AG10803 (cell line): ENCODE results near the gene AGO4.

Source experiments
- DNase-seq: peaks from one replicate; pipeline ENCODE4 v3.0.0; 2010; ENCODE audit warnings: low read depth
- H3K4me3 ChIP-seq: 2 replicates; pipeline ENCODE4 v1.5.1; 2011; ENCODE audit warnings: mild to moderate bottlenecking, low read length, control low read depth
- TF ChIP-seq, protein P1 (sequence below): conservative IDR thresholded peaks from 2 replicates; pipeline ENCODE4 v1.5.1; 2011; ENCODE audit warnings: mild to moderate bottlenecking, low read length, control low read depth, inconsistent platforms

Gene AGO4

DNA sequence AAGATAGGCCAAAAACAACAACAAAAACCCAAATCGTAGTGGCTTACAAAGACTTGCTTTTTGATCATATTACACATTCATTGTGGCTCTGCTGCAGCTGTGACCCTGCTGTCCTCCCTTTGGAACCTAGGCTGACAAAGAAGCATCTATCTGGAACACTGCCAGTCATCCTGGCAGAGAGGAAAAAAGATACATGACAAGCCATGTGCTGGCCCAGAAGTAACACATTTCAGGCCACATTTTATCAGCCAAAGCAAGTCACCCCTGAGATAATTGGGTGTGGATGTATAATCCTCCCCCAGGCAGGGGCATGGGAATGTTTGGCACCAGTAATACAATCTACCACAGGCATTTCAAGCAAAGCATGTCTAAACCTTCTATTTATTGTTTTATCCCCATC, 38.0 kb downstream of the AGO4 start:
- TF ChIP-seq, protein P1, sequence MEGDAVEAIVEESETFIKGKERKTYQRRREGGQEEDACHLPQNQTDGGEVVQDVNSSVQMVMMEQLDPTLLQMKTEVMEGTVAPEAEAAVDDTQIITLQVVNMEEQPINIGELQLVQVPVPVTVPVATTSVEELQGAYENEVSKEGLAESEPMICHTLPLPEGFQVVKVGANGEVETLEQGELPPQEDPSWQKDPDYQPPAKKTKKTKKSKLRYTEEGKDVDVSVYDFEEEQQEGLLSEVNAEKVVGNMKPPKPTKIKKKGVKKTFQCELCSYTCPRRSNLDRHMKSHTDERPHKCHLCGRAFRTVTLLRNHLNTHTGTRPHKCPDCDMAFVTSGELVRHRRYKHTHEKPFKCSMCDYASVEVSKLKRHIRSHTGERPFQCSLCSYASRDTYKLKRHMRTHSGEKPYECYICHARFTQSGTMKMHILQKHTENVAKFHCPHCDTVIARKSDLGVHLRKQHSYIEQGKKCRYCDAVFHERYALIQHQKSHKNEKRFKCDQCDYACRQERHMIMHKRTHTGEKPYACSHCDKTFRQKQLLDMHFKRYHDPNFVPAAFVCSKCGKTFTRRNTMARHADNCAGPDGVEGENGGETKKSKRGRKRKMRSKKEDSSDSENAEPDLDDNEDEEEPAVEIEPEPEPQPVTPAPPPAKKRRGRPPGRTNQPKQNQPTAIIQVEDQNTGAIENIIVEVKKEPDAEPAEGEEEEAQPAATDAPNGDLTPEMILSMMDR, result no peak
- no peak overlapping the region for H3K4me3 ChIP-seq
- peak; percentile 41 for DNase-seq

DNA sequence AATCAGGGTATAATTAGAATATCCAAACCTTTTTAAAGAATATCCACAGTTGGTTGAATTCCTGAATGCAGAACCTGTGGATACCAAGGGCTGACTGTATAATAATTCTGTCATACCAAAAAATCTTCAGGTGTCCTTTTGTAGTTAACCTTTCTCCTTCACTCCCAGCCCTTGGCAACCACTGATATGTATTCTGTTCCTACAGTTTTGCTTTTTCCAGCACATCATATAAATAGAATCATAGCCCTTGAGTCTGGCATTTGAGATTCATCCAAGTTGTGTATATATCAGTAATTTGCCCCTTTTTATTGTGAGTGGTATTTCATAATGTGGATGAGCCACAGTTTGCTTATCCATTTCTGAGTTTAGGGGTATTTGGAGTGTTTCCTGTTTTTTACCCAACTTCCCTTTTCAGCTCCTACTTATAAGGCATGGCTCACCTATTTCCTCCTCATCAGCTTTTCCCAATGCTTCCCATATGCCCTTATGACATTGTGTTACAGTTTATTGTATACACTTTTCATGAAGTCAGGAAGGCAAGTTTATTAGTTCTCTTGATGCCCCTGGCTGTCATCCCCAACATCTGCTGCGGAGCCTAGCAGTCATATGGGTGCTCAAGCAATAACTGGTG, 40.2 kb downstream of the AGO4 start:
- no peak overlapping the region for H3K4me3 ChIP-seq
- TF ChIP-seq, protein P1, result no peak
- DNase-seq, result no peak

DNA sequence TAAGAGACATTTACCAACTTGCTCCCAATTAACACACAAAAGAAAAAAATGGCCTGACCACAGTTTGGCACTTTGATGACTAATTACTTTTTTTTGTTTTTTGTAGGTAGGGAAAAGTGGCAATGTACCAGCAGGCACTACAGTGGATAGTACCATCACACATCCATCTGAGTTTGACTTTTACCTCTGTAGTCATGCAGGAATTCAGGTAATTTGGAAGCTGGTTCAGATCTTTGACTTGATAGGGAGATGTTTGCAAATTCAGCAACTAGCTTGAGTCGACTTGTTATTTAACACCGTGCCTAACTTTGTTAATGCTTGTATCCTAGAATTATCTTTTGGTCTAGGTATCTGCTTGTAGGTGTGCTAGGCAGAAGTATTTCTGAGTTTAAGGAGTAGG, 42.2 kb downstream of the AGO4 start:
- no peak for DNase-seq
- TF ChIP-seq, protein P1, result no peak
- no peak overlapping the region for H3K4me3 ChIP-seq

DNA sequence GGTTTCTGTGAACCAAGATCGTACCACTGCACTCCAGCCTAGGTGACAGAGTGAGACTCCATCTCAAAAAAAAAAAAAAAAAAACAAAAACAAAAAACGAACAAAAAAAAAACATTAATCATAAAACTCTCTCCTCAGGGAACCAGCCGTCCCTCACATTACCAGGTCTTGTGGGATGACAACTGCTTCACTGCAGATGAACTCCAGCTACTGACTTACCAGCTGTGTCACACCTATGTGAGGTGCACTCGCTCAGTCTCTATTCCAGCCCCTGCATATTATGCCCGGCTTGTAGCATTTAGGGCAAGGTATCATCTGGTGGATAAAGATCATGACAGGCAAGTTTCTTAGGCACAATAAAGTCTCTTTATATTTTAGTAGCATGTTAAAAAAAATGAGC, 42.9 kb downstream of the AGO4 start:
- DNase-seq, result no peak
- H3K4me3 ChIP-seq, result no peak overlapping the region
- TF ChIP-seq, protein P1, result no peak

DNA sequence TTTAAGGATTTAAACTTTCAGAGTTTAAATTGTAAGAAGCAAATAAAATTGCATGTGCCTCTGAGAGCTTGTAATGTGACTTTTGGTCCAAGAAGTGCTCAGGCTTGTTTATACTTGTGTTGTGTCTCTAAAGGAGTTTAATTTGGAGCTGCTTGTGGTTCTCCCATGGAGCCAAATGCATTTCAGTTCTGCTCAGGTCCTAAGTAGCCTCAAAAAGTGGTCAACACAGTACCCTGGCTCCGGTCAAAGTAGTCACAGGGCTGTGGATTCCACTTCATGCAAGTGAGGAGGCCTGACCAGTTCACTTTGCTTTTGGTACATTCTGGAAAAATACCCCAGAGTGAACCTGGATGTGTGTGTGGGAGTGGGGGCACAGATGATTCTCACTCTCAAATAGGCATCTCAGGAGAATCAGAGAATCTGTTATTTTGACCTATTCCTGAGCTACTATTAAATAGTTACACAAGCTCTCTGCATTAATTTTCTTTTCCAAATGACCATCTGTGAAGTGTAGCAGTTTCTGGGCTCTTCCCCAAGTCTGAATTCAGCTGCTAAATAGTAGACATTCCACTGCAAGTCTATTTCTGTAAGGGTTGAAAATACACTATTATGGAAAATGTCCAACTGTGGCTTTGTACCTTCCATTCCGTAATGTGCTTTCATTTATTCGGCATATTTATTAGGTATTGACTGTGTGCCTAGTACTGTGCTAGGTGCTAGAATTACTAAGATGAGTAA, 43.5 kb downstream of the AGO4 start:
- peak; percentile 88 for DNase-seq
- TF ChIP-seq, protein P1, result no peak
- H3K4me3 ChIP-seq, result no peak overlapping the region

DNA sequence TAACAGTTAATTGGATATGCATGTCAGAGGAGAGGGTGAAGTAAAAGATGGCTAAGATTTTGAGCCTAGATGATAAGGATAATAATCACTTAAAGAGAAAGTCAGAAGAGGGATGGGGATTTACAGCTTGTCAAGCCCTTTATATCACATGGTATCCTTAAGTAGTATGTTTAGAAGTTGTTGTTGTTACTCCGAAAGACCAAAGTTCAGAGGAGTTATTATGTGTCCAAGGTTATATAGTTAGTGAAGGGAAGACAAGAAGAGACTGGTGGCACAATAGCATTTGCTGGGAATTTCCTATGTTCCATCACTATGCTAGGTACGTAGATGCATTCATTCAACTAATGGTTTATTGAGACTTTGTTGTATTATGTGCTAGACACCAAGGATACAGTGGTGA, 44.4 kb downstream of the AGO4 start:
- DNase-seq, result no peak
- TF ChIP-seq, protein P1, result no peak
- no peak overlapping the region for H3K4me3 ChIP-seq

DNA sequence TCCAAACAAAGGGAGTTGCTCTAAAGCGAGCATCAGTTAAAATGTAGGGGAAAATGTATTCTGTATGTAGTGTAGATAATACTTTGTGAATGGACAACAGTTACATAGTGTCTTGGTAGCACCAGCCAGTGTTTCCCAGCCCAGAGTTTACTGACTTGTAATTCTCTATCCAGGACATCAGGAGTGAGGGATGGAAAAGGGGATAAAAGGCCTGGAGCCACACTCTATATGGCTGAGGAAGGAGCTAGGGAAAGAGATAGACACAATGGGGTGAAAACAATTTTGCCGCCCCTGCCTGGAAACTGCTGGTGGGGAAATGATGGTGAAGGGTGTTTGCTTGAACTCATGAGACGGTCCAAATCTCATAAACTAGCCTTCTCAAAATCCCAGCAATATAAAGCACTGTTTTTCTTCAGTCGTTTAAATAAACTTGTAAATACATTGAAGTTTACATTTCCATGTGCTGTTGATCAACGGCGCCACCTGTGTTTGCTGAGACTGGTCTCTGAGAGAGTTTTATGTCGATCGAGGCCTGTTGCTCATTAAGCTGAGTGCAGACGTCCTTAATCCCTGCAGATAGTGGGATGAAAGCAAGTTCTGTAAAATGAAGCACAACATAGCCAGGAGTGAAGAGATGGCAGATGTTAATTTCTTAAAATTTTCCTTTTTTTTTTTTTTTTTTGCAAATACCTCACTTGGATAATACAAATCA, 47.3 kb downstream of the AGO4 start:
- TF ChIP-seq, protein P1, result no peak
- H3K4me3 ChIP-seq, result no peak overlapping the region
- no peak for DNase-seq
